GM12873 (cell line): ENCODE results near the gene RBM33.

Experiments
- TF ChIP-seq, protein P1 (sequence below): IDR thresholded peaks from 2 replicates; pipeline ENCODE4 v1.5.1; 2012; ENCODE audit warnings: low read depth, mild to moderate bottlenecking, moderate library complexity, low read length, control low read depth; ENCODE audit not compliant: insufficient read depth; ENCODE audit errors: missing control alignments

RBM33 gene

DNA sequence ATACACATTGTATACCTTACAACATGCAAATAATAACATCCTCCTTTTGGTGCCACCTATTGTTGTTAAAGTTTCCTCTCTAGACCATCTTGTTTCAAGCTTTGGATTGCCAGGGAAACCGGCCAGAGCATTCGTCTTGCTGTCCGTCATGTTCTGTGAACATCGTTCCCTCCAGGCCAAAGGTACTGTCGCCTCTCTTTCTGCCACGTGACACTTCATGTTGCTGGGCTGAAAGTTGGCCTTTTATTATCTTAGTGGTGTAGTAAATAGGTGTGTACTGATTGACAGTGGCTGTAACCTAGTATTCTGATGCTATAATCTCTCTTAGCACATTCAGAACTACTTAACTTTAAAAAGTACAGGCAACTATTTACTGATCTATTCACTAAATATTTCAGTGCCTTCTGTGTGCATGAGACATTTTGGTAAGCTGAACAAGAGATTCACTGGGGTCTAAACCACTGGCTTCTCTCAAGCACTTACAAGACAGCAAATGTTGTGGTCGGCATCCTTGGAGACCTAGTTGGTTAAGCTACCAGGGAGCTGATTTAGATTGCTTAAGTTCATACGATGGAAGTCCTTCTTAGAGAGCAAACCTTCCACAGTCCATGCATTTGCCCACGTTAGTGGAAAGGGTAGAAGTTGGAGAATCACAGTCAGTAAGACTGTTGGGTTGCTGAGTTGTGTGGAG lies 115.4 kb downstream of the RBM33 start:
- TF ChIP-seq, protein P1, sequence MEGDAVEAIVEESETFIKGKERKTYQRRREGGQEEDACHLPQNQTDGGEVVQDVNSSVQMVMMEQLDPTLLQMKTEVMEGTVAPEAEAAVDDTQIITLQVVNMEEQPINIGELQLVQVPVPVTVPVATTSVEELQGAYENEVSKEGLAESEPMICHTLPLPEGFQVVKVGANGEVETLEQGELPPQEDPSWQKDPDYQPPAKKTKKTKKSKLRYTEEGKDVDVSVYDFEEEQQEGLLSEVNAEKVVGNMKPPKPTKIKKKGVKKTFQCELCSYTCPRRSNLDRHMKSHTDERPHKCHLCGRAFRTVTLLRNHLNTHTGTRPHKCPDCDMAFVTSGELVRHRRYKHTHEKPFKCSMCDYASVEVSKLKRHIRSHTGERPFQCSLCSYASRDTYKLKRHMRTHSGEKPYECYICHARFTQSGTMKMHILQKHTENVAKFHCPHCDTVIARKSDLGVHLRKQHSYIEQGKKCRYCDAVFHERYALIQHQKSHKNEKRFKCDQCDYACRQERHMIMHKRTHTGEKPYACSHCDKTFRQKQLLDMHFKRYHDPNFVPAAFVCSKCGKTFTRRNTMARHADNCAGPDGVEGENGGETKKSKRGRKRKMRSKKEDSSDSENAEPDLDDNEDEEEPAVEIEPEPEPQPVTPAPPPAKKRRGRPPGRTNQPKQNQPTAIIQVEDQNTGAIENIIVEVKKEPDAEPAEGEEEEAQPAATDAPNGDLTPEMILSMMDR = no peak

DNA sequence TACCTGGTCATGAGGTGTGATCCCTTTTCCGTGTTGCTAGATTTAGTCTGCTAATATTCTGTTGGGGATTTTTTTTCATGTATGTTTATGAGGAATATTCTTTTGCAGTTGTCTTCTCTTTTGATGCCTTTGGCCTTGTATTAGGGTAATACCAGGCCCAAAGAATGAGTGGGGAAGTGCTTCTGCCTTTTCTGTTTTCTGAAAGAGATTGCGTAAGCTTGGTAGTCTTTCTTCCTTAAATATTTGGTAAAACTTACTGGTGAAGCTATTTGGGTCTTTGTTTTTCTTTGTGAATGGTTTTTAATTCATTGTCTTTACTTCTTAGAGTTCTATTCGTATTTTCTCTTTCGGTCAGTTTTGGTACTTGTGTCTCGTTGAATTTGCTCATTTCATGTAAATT lies 116.7 kb downstream of the RBM33 start:
- TF ChIP-seq, protein P1 = no peak

DNA sequence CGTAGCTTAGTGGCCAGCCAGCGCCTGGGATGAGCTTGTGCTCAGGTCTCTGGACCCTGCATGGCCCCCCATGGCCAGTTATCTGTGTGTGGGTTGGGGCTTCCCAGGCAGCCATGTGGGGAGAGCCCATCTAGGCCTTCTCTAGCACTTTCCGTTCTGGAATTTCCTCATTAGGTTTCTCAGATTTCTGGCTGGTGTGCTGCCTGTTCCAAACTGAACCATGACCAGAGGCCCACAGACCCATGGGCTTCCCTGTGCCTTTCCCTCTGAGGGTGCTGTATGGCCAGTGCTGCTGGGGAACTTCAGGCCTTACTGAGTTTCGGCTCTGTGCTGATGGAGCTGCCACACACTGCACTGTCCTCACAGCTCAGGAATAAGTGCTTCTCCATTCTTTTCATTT lies 117.6 kb downstream of the RBM33 start:
- TF ChIP-seq, protein P1 = no peak

DNA sequence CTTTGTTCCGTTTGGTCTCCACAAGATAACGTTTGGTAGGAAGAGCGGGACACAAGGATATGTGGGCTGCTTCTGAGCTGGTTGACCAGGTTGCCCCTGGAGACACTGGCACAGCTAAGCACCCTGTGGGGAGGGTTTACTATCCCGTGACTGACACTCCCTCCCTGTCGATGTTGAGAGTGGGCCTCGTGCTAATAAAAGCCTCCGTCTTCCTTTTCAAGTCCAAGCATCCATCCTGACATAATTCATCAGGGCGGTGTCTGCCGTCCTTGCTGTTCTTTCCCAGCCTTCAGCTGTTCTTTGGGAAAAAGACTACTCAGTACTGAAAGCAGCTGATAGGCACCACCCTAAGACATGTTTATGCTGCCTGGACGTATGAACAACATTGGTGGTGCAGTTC lies 118.2 kb downstream of the RBM33 start:
- TF ChIP-seq, protein P1 = no peak

DNA sequence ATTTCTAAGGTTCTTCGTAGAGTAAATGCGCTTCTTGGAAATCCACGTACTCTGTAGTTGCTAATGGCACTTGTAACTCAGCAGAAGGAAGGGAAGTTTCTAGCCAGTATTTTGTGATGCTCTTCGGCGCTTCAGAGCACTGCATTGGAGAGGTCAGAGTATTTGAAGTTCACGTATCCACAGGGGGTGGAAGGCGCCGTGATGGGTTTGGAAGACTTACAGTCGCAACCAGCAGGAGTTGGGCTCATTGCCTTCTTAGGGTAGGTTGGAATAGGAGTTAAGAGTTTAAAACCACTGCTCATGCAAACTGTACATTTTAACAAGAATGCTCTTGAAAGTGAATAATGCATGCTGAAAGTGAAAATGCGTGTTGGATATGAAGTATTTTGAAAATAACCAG lies 118.7 kb downstream of the RBM33 start:
- TF ChIP-seq, protein P1 = no peak

DNA sequence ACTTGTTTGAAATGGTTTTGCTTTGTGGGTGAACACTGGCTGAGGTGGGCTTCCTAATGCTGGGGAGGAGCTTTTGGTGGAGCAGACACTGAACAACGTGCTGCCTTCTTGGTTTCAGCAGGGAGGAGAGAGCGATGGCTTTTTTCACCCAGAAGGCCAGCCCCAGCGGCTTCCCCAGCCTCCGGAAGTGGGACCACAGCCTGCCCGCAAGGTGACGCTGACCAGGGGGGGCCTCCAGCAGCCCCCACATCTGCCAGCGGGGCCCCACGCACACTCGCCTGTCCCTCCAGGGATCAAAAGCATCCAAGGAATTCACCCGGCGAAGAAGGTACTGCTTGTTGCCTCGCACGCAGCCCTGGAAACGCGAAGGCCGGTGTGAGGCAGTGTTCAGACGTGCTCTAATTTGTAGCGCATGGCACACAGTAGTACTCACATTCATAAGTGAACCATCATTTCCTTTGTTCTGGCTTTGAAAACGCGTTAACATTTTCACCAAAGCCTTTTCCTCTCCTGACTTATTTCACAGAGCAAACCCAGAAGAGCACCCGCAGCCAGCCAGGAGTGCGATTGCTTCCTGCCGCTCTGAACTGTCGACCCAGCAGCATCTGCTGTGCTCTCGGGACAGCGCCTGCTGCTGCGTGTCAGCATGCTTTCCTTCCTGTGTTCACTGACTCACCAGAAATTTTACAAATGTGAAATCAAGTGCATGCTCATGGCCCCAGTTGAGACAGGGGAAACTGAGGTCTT lies 119.4 kb downstream of the RBM33 start:
- TF ChIP-seq, protein P1 = no peak

DNA sequence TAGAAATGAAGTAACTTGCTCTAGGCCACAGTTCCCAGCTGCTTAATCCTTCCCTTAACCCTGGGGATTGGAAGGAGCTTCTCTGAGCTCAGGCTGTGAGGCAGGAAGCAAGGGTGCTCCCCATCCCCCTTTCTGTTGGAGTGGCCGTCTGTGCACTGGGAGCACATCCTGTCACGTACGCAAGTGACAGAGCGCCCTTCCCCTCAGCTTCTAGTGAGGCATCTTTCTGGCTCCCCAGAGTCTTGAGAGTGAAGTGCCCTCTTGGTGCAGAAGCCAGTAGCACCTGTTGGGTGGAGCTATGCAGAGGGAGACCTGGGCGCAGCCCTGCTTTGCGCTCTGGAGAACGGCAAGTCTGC lies 120.0 kb downstream of the RBM33 start:
- TF ChIP-seq, protein P1 = no peak
